ENCODE results near the gene BABAM2. TPM values are rescaled to one million over a fixed set of nuclear protein-coding genes. Genes with fewer than 3 reads are reported as not detected.
"Not testable (repeated sequence)": the region's sequence is repeated elsewhere in the genome, so short reads cannot be mapped to it uniquely, and the experiment has no call there.

The BABAM2 gene
- total and polyA plus RNA-seq, 2 experiments from 2014 or later: 35.2 to 46.1 TPM

DNA sequence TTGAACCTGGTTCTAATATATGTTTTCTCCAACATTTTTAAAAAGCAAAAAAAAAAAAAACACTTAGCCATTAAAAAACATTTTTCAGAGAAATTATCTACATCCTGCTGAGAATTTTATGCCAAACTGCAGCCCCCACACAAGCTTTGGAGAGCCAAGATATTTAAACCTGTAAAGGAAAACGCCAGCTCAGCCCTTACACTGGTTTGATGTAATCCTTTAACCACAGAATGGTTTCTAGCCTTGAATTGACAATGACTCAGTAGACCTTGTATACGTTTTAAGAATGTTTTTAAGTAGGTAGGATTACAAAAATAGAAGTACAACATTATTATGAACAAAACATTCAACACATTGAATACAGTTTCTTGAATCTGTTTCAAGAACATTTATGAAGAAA lies 113.6 kb downstream of the BABAM2 start:
- H3K79me2 ChIP-seq (ENCODE audit: insufficient read depth): no peaks in the 10 kb centered on the region; the same call in 1 of the 2 replicates
- in situ Hi-C loops (cut with MboI): no loop called here
- WGBS, 2 experiments (ENCODE audit: low coverage in 1 of 2, low lambda C conversion rate in 2 of 2, missing lambda C conversion rate in 2 of 2): 0 to 1% methylated on average over 2 of the region's 2 CpGs

DNA sequence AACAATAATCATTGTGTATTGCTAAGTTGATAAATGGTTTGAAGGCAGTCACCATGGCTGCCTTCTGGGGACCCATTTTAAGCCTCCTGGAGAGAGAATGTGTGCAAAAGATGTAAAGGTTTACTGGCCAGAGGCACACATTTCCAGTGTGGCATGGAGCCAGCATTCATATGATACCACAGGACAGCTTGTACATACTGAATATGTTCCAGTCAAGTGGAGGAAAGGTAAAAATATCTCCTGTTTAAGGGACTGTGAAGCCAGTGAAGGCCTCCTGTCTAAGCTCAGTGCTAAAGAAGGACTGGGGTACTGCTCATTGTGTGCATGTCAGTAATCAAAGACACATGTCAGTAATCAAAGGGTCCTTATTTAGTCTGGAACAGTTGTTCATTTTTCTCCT lies 119.2 kb downstream of the BABAM2 start:
- H3F3A ChIP-seq (ENCODE audit: insufficient read depth): 0 out of 2 replicates have a peak, but pooled peaks cover under 1% of the 10 kb centered on the region
- H4K20me1 ChIP-seq (ENCODE audit: insufficient read depth): no peaks in the 10 kb centered on the region
- H3K9me3 ChIP-seq (ENCODE audit: low read depth): no peaks in the 10 kb centered on the region
- no peak overlapping the region for H3K27ac ChIP-seq
- no peaks in the 10 kb centered on the region for H3K79me2 ChIP-seq (ENCODE audit: insufficient read depth)
- no peak overlapping the region for H2AFZ ChIP-seq
- H3K4me3 ChIP-seq: no peak overlapping the region
- TF ChIP-seq EZH2 (IDR thresholded peaks at IDR 0.05; ENCODE audit: insufficient read depth, poor library complexity, severe bottlenecking) (no peak), EZH2phosphoT487 (IDR thresholded peaks at IDR 0.05; ENCODE audit: insufficient read depth, low read depth) (no peak)
- no peak overlapping the region for H3K9ac ChIP-seq
- DNase-seq: no peak
- in situ Hi-C loops (cut with MboI): no loop called here
- no peaks in the 10 kb centered on the region for H3K9me2 ChIP-seq (ENCODE audit: insufficient read depth)
- H3K4me1 ChIP-seq (ENCODE audit: insufficient read depth): peaks cover 5% of the 10 kb centered on the region
- no peaks in the 10 kb centered on the region for H3K36me3 ChIP-seq (ENCODE audit: low read depth)
- H3K4me2 ChIP-seq (ENCODE audit: unreplicated experiment): no peak overlapping the region
- no peaks in the 10 kb centered on the region for H3K27me3 ChIP-seq (replicated peaks; ENCODE audit: insufficient read depth)

More for the DNA sequence above, 113.6 kb downstream of the BABAM2 start:
- Histone ChIP-seq H3K4me3 (peak overlapping the region; percentile 26; the same call in 1 of the 2 replicates), H2AFZ (no peak overlapping the region), H4K20me1 (ENCODE audit: insufficient read depth) (no peaks in the 10 kb centered on the region), H3K27ac (peak overlapping the region; percentile 53), H3K9me2 (ENCODE audit: insufficient read depth) (no peaks in the 10 kb centered on the region), H3K4me1 (ENCODE audit: insufficient read depth) (peaks cover 19% of the 10 kb centered on the region), H3F3A (ENCODE audit: insufficient read depth) (peaks cover 12% of the 10 kb centered on the region), H3K36me3 (ENCODE audit: low read depth) (no peaks in the 10 kb centered on the region), H3K27me3 (replicated peaks; ENCODE audit: insufficient read depth) (no peaks in the 10 kb centered on the region), H3K9ac (no peak overlapping the region), H3K4me2 (ENCODE audit: unreplicated experiment) (peak overlapping the region; percentile 71), H3K9me3 (ENCODE audit: low read depth) (no peaks in the 10 kb centered on the region)
- TF ChIP-seq EZH2 (IDR thresholded peaks at IDR 0.05; ENCODE audit: insufficient read depth, poor library complexity, severe bottlenecking) (no peak), EZH2phosphoT487 (IDR thresholded peaks at IDR 0.05; ENCODE audit: insufficient read depth, low read depth) (no peak)
- DNase-seq: peak; percentile 89

- H3K4me2 ChIP-seq (ENCODE audit: unreplicated experiment): no peak overlapping the region
- no peaks in the 10 kb centered on the region for H4K20me1 ChIP-seq (ENCODE audit: insufficient read depth)
- no peaks in the 10 kb centered on the region for H3K9me3 ChIP-seq (ENCODE audit: low read depth)
- in situ Hi-C loops (cut with MboI): no loop called here
- H3K9me2 ChIP-seq (ENCODE audit: insufficient read depth): no peaks in the 10 kb centered on the region
- H2AFZ ChIP-seq: no peak overlapping the region
- no peak overlapping the region for H3K9ac ChIP-seq
- DNase-seq: no peak
- H3F3A ChIP-seq (ENCODE audit: insufficient read depth): no peaks in the 10 kb centered on the region
- H3K4me3 ChIP-seq: no peak overlapping the region
- H3K36me3 ChIP-seq (ENCODE audit: low read depth): no peaks in the 10 kb centered on the region
- TF ChIP-seq EZH2phosphoT487 (IDR thresholded peaks at IDR 0.05; ENCODE audit: insufficient read depth, low read depth): no peak
- no peak for TF ChIP-seq EZH2 (IDR thresholded peaks at IDR 0.05; ENCODE audit: insufficient read depth, poor library complexity, severe bottlenecking)
- no peaks in the 10 kb centered on the region for H3K4me1 ChIP-seq (ENCODE audit: insufficient read depth)
- H3K27ac ChIP-seq: no peak overlapping the region
- H3K79me2 ChIP-seq (ENCODE audit: insufficient read depth): no peaks in the 10 kb centered on the region
- WGBS, 2 experiments (ENCODE audit: low coverage in 1 of 2, low lambda C conversion rate in 2 of 2, missing lambda C conversion rate in 2 of 2): 93 to 95% methylated on average over 3 of the region's 3 CpGs
- no peaks in the 10 kb centered on the region for H3K27me3 ChIP-seq (replicated peaks; ENCODE audit: insufficient read depth)
These were observed 120.8 kb downstream of the BABAM2 start for GRCh38 chr2:28011322-28011737.

GRCh38 chr2:28018474-28018873 lies 127.9 kb downstream of the BABAM2 start:
- H3K4me1 ChIP-seq (ENCODE audit: insufficient read depth); H3K4me3 ChIP-seq; DNase-seq; H3K36me3 ChIP-seq (ENCODE audit: low read depth); H4K20me1 ChIP-seq (ENCODE audit: insufficient read depth); H2AFZ ChIP-seq; H3K9me2 ChIP-seq (ENCODE audit: insufficient read depth); H3K4me2 ChIP-seq (ENCODE audit: unreplicated experiment); H3K79me2 ChIP-seq (ENCODE audit: insufficient read depth); H3K27me3 ChIP-seq (replicated peaks; ENCODE audit: insufficient read depth); H3K27ac ChIP-seq; H3F3A ChIP-seq (ENCODE audit: insufficient read depth); H3K9ac ChIP-seq; H3K9me3 ChIP-seq (ENCODE audit: low read depth); in situ Hi-C loops (cut with MboI): not testable (repeated sequence)
- WGBS, 2 experiments (ENCODE audit: low coverage in 1 of 2, low lambda C conversion rate in 2 of 2, missing lambda C conversion rate in 2 of 2): 91 to 96% methylated on average over 2 of the region's 2 CpGs

DNA sequence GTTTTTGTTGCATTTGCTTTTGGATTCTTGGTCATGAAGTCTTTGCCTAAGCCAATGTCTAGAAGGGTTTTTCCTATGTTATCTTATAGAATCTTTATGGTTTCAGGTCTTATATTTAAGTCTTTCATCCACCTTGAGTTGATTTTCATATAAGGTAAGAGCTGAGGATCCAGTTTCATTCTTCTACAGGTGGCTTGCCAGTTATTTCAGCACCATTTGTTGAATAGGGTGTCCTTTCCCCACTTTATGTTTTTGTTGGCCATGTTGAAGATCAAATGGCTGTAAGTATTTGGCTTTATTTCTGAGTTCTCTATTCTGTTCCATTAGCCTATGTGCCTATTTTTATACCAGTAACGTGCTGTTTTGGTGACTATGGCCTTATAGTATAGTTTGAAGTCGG lies 129.0 kb downstream of the BABAM2 start:
- in situ Hi-C loops (cut with MboI); H3K9me3 ChIP-seq (ENCODE audit: low read depth): not testable (repeated sequence)
- WGBS, 2 experiments (ENCODE audit: low coverage in 1 of 2, low lambda C conversion rate in 2 of 2, missing lambda C conversion rate in 2 of 2): 79 to 85% methylated on average over 2 of the region's 2 CpGs

More for the DNA sequence above, 129.0 kb downstream of the BABAM2 start:
- H3K9ac ChIP-seq; DNase-seq; H2AFZ ChIP-seq; H3K4me1 ChIP-seq (ENCODE audit: insufficient read depth); H3K79me2 ChIP-seq (ENCODE audit: insufficient read depth); H3K4me2 ChIP-seq (ENCODE audit: unreplicated experiment); H3F3A ChIP-seq (ENCODE audit: insufficient read depth); H3K27me3 ChIP-seq (replicated peaks; ENCODE audit: insufficient read depth); H3K9me2 ChIP-seq (ENCODE audit: insufficient read depth); H3K27ac ChIP-seq; H3K36me3 ChIP-seq (ENCODE audit: low read depth); H3K4me3 ChIP-seq; H4K20me1 ChIP-seq (ENCODE audit: insufficient read depth): not testable (repeated sequence)
